ENCODE measurements around the gene UQCRC1.

- no peak for TF ChIP-seq CTCF (IDR thresholded peaks at IDR 0.05; ENCODE audit: insufficient read depth, low read depth, low read length)
- TF ChIP-seq EZH2 (IDR thresholded peaks at IDR 0.05; ENCODE audit: insufficient read depth, low read length), result no peak
Measured at GRCh38 chr3:48569400-48569799, 40.0 kb downstream of the UQCRC1 start.

All from astrocyte (in vitro differentiated cells and primary cell).